ENCODE data around the gene TBC1D16. TPM values are rescaled to one million over a fixed set of nuclear protein-coding genes. Genes with fewer than 3 reads are reported as not detected.

TBC1D16 gene
- total RNA-seq, 2 donors from 2014 or later = 15.8 to 32.8 TPM

GRCh38 chr17:79938336-79939093 lies 97.2 kb downstream of the TBC1D16 start:
- peaks cover 20% of the 10 kb centered on the region for H3K4me1 Mint-ChIP-seq (ENCODE audit: low read depth)
- no peaks in the 10 kb centered on the region for H3K36me3 Mint-ChIP-seq (ENCODE audit: insufficient read depth in 2 of 2)
- H3K27me3 Mint-ChIP-seq (ENCODE audit: low read depth) = peaks cover 15% of the 10 kb centered on the region
- no peak overlapping the region for H3K27ac Mint-ChIP-seq
- no peaks in the 10 kb centered on the region for H3K9me3 Mint-ChIP-seq
- ATAC-seq (replicated peaks in 1 of 2) (no peak), DNase-seq (no peak)
- no peak overlapping the region for H3K4me3 Mint-ChIP-seq

GRCh38 chr17:79937391-79938335 lies 98.0 kb downstream of the TBC1D16 start:
- H3K27ac Mint-ChIP-seq = no peak overlapping the region
- peak overlapping the region in 1 of 2 donors; percentile 36 for H3K4me3 Mint-ChIP-seq
- H3K27me3 Mint-ChIP-seq (ENCODE audit: low read depth) = peaks cover 23% of the 10 kb centered on the region
- ATAC-seq (replicated peaks in 1 of 2) = no peak
- no peaks in the 10 kb centered on the region for H3K9me3 Mint-ChIP-seq
- DNase-seq = no peak
- H3K36me3 Mint-ChIP-seq (ENCODE audit: insufficient read depth in 2 of 2) = no peaks in the 10 kb centered on the region
- peaks cover 22% of the 10 kb centered on the region for H3K4me1 Mint-ChIP-seq (ENCODE audit: low read depth)

- no peak for DNase-seq
- H3K4me1 Mint-ChIP-seq (ENCODE audit: low read depth) = peaks cover 20% of the 10 kb centered on the region
- no peaks in the 10 kb centered on the region for H3K36me3 Mint-ChIP-seq (ENCODE audit: insufficient read depth in 2 of 2)
- no peak overlapping the region for H3K27ac Mint-ChIP-seq
- H3K9me3 Mint-ChIP-seq = no peaks in the 10 kb centered on the region
- H3K27me3 Mint-ChIP-seq (ENCODE audit: low read depth) = peaks cover 31% of the 10 kb centered on the region
- no peak overlapping the region for H3K4me3 Mint-ChIP-seq
- ATAC-seq (replicated peaks in 1 of 2) = no peak
These were observed 98.9 kb downstream of the TBC1D16 start for GRCh38 chr17:79936641-79937381.

GRCh38 chr17:79936050-79936449 lies 99.6 kb downstream of the TBC1D16 start:
- Mint-ChIP-seq H3K4me1 (ENCODE audit: low read depth) (peaks cover 27% of the 10 kb centered on the region), H3K9me3 (no peaks in the 10 kb centered on the region), H3K27me3 (ENCODE audit: low read depth) (peaks cover 38% of the 10 kb centered on the region), H3K4me3 (no peak overlapping the region), H3K27ac (no peak overlapping the region), H3K36me3 (ENCODE audit: insufficient read depth in 2 of 2) (no peaks in the 10 kb centered on the region)
- no peak for ATAC-seq (replicated peaks in 1 of 2)
- no peak for DNase-seq

GRCh38 chr17:79935197-79935885 lies 100.3 kb downstream of the TBC1D16 start:
- H3K4me1 Mint-ChIP-seq (ENCODE audit: low read depth) = peaks cover 27% of the 10 kb centered on the region
- H3K36me3 Mint-ChIP-seq (ENCODE audit: insufficient read depth in 2 of 2) = no peaks in the 10 kb centered on the region
- no peaks in the 10 kb centered on the region for H3K9me3 Mint-ChIP-seq
- DNase-seq (no peak), ATAC-seq (replicated peaks in 1 of 2) (no peak)
- no peak overlapping the region for H3K4me3 Mint-ChIP-seq
- H3K27me3 Mint-ChIP-seq (ENCODE audit: low read depth) = peaks cover 44% of the 10 kb centered on the region
- no peak overlapping the region for H3K27ac Mint-ChIP-seq

GRCh38 chr17:79934653-79934970 lies 101.1 kb downstream of the TBC1D16 start:
- Mint-ChIP-seq H3K27ac (no peak overlapping the region), H3K9me3 (no peaks in the 10 kb centered on the region), H3K4me1 (ENCODE audit: low read depth) (peaks cover 27% of the 10 kb centered on the region), H3K4me3 (no peak overlapping the region), H3K27me3 (ENCODE audit: low read depth) (peaks cover 44% of the 10 kb centered on the region), H3K36me3 (ENCODE audit: insufficient read depth in 2 of 2) (no peaks in the 10 kb centered on the region)
- ATAC-seq (replicated peaks in 1 of 2) (no peak), DNase-seq (no peak)

- peaks cover 27% of the 10 kb centered on the region for H3K4me1 Mint-ChIP-seq (ENCODE audit: low read depth)
- DNase-seq (peak; percentile 25 to 26), ATAC-seq (replicated peaks in 1 of 2) (peak; percentile 54 to 68)
- H3K27me3 Mint-ChIP-seq (ENCODE audit: low read depth) = peaks cover 44% of the 10 kb centered on the region
- no peaks in the 10 kb centered on the region for H3K9me3 Mint-ChIP-seq
- no peak overlapping the region for H3K27ac Mint-ChIP-seq
- peak overlapping the region in 1 of 2 donors; percentile 23 for H3K4me3 Mint-ChIP-seq
- H3K36me3 Mint-ChIP-seq (ENCODE audit: insufficient read depth in 2 of 2) = no peaks in the 10 kb centered on the region
These were observed 101.6 kb downstream of the TBC1D16 start for GRCh38 chr17:79933863-79934652.

- Mint-ChIP-seq H3K36me3 (ENCODE audit: insufficient read depth in 2 of 2) (no peaks in the 10 kb centered on the region), H3K27me3 (ENCODE audit: low read depth) (peaks cover 51% of the 10 kb centered on the region), H3K4me3 (no peak overlapping the region), H3K4me1 (ENCODE audit: low read depth) (peaks cover 25% of the 10 kb centered on the region), H3K27ac (no peak overlapping the region), H3K9me3 (no peaks in the 10 kb centered on the region)
- DNase-seq (no peak), ATAC-seq (replicated peaks in 1 of 2) (no peak)
These were observed 103.0 kb downstream of the TBC1D16 start for GRCh38 chr17:79932451-79933306.

- no peak for DNase-seq
- peaks cover 48% of the 10 kb centered on the region for H3K27me3 Mint-ChIP-seq (ENCODE audit: low read depth)
- peak in 1 of 2 donors; percentile 6 for ATAC-seq (replicated peaks in 1 of 2)
These were observed 103.8 kb downstream of the TBC1D16 start for GRCh38 chr17:79931817-79932309.

GRCh38 chr17:79930877-79931816 lies 104.5 kb downstream of the TBC1D16 start:
- peak overlapping the region in 1 of 2 donors; percentile 29 for H3K4me3 Mint-ChIP-seq

More at GRCh38 chr17:79931817-79932309, 103.8 kb downstream of the TBC1D16 start:
- Mint-ChIP-seq H3K36me3 (ENCODE audit: insufficient read depth in 2 of 2) (no peaks in the 10 kb centered on the region), H3K27ac (no peak overlapping the region), H3K9me3 (no peaks in the 10 kb centered on the region), H3K4me1 (ENCODE audit: low read depth) (peaks cover 23% of the 10 kb centered on the region), H3K4me3 (peak overlapping the region in 1 of 2 donors; percentile 29)

More at GRCh38 chr17:79930877-79931816, 104.5 kb downstream of the TBC1D16 start:
- Mint-ChIP-seq H3K36me3 (ENCODE audit: insufficient read depth in 2 of 2) (no peaks in the 10 kb centered on the region), H3K4me1 (ENCODE audit: low read depth) (peaks cover 23% of the 10 kb centered on the region), H3K27ac (no peak overlapping the region), H3K27me3 (ENCODE audit: low read depth) (peaks cover 48% of the 10 kb centered on the region), H3K9me3 (no peaks in the 10 kb centered on the region)
- ATAC-seq (replicated peaks in 1 of 2) (peak; percentile 50 to 58), DNase-seq (peak; percentile 18 to 24)

All from activated T-cell treated with anti-CD3 and anti-CD28 coated beads, Interleukin-2, amount 50 U/mL, for 72 hours (primary cell).